ENCODE results near the gene DAB1.

DNA sequence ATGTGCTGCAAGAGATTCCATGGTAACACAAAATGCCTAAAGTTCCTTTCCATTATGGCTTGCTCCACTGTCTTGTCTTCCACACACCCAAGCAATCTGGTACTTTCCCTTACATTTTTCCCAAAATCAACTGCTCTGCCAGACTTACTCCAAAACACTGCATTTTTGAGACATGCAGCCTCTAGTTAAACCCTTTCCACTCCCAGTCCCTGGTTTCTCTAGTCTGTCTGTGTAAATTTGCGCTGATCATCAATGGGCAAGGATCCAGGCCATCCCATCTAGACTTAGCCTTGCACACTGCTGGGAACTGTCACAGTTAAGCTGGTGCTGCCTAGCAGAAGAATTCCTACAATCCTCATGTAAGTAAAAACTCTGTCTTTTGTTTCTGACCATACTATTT lies 47.8 kb downstream of the DAB1 start:
- TF ChIP-seq ZBTB33 (IDR thresholded peaks at IDR 0.05; ENCODE audit: extremely low read depth, insufficient replicate concordance, low read length), result no peak
- TF ChIP-seq POLR2A (IDR thresholded peaks at IDR 0.05; ENCODE audit: borderline replicate concordance, extremely low read depth, insufficient read depth, insufficient read length), result no peak
- no peak for TF ChIP-seq CTCF (IDR thresholded peaks at IDR 0.05 in 2 of 3, conservative IDR thresholded peaks at IDR 0.05 in 1 of 3; ENCODE audit: borderline replicate concordance in 1 of 3, insufficient read depth in 1 of 3, low read depth in 2 of 3, low read length in 2 of 3)
- TF ChIP-seq EZH2 (IDR thresholded peaks at IDR 0.05), result no peak
- TF ChIP-seq ZFX (IDR thresholded peaks at IDR 0.05), result no peak
- no peak for TF ChIP-seq RAD21 (IDR thresholded peaks at IDR 0.05; ENCODE audit: low read depth)
- TF ChIP-seq, protein P1, sequence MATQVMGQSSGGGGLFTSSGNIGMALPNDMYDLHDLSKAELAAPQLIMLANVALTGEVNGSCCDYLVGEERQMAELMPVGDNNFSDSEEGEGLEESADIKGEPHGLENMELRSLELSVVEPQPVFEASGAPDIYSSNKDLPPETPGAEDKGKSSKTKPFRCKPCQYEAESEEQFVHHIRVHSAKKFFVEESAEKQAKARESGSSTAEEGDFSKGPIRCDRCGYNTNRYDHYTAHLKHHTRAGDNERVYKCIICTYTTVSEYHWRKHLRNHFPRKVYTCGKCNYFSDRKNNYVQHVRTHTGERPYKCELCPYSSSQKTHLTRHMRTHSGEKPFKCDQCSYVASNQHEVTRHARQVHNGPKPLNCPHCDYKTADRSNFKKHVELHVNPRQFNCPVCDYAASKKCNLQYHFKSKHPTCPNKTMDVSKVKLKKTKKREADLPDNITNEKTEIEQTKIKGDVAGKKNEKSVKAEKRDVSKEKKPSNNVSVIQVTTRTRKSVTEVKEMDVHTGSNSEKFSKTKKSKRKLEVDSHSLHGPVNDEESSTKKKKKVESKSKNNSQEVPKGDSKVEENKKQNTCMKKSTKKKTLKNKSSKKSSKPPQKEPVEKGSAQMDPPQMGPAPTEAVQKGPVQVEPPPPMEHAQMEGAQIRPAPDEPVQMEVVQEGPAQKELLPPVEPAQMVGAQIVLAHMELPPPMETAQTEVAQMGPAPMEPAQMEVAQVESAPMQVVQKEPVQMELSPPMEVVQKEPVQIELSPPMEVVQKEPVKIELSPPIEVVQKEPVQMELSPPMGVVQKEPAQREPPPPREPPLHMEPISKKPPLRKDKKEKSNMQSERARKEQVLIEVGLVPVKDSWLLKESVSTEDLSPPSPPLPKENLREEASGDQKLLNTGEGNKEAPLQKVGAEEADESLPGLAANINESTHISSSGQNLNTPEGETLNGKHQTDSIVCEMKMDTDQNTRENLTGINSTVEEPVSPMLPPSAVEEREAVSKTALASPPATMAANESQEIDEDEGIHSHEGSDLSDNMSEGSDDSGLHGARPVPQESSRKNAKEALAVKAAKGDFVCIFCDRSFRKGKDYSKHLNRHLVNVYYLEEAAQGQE (IDR thresholded peaks at IDR 0.05; ENCODE audit: low read depth), result no peak
- TF ChIP-seq TCF7L2 (IDR thresholded peaks at IDR 0.05; ENCODE audit: borderline replicate concordance, extremely low read depth, insufficient read depth, insufficient read length), result no peak
- no peak for TF ChIP-seq CEBPB (IDR thresholded peaks at IDR 0.05; ENCODE audit: low read depth)

Measured in HCT116 (cell line).